Measurements from ENCODE around the gene PTX3. TPM values are rescaled to one million over a fixed set of nuclear protein-coding genes. Genes with fewer than 3 reads are reported as not detected.

Gene PTX3
- total RNA-seq, 1 experiment from 2014 or later = 13.2 TPM

Other genes starting within 250 kb of the PTX3 start
- gene VEPH1, start 66.6 kb downstream of the PTX3 start, total RNA-seq (2014; rRNA removed; shearing (Covaris generic); ENCODE audit: low replicate concordance) = not detected in 2 replicates